HepG2 (cell line): Measurements from ENCODE around the gene RHOT2. TPM values are rescaled to one million over a fixed set of nuclear protein-coding genes. Genes with fewer than 3 reads are reported as not detected.

Source experiments
- ETS1 ChIP-seq: sonication (generic); formaldehyde crosslinking; IDR thresholded peaks from 2 replicates; pipeline ENCODE4 v1.4.0; 2020; ENCODE audit warnings: missing genetic modification reagents
- ETV5 ChIP-seq: IDR thresholded peaks from 2 replicates; pipeline ENCODE4 v1.6.1; 2018; ENCODE audit warnings: missing biosample characterization, missing genetic modification reagents, inconsistent platforms, borderline replicate concordance
- GABPA ChIP-seq, 2 experiments: IDR thresholded peaks; 2 replicates each; pipeline ENCODE4 v1.6.1; 2011 to 2016; ENCODE audit warnings: low read depth in 2 of 2, low read length in 1 of 2, missing biosample characterization in 1 of 2, missing genetic modification characterization in 1 of 2
- IRX3 ChIP-seq: sonication (generic); formaldehyde crosslinking; IDR thresholded peaks from 2 replicates; pipeline ENCODE4 v1.8.1; 2023; ENCODE audit warnings: mild to moderate bottlenecking, low read depth, missing genetic modification reagents, borderline replicate concordance
- MAF1 ChIP-seq: sonication (generic); formaldehyde crosslinking; IDR thresholded peaks from 2 replicates; pipeline ENCODE4 v1.5.0; 2020; ENCODE audit warnings: missing genetic modification reagents, borderline replicate concordance
- MYC ChIP-seq: sonication (generic); formaldehyde crosslinking; IDR thresholded peaks from 2 replicates; pipeline ENCODE4 v1.9.0; 2021; ENCODE audit warnings: missing genetic modification reagents, borderline replicate concordance
- NR0B2 ChIP-seq: sonication (generic); formaldehyde crosslinking; IDR thresholded peaks from 2 replicates; pipeline ENCODE4 v1.4.0; 2020; ENCODE audit warnings: mild to moderate bottlenecking, missing genetic modification reagents
- NR2F2 ChIP-seq: IDR thresholded peaks from 2 replicates; pipeline ENCODE4 v1.6.1; 2012; ENCODE audit warnings: low read depth, inconsistent platforms, borderline replicate concordance
- RFXAP ChIP-seq: sonication (generic); formaldehyde crosslinking; IDR thresholded peaks from 2 replicates; pipeline ENCODE4 v1.4.0; 2020; ENCODE audit warnings: missing genetic modification reagents, borderline replicate concordance
- RNF219 ChIP-seq: sonication (generic); formaldehyde crosslinking; IDR thresholded peaks from 2 replicates; pipeline ENCODE4 v1.5.0; 2020; ENCODE audit warnings: mild to moderate bottlenecking, missing genetic modification reagents
- SNAPC2 ChIP-seq: sonication (generic); formaldehyde crosslinking; IDR thresholded peaks from 2 replicates; pipeline ENCODE4 v1.8.1; 2022; ENCODE audit warnings: mild to moderate bottlenecking, missing genetic modification reagents
- SNRNP70 ChIP-seq: fragments of 200-400 bp; formaldehyde crosslinking; IDR thresholded peaks from 2 replicates; pipeline ENCODE4 v1.6.1; 2017; ENCODE audit warnings: mild to moderate bottlenecking, low read depth, low read length, moderate library complexity
- SP140L ChIP-seq: sonication (generic); formaldehyde crosslinking; IDR thresholded peaks from 2 replicates; pipeline ENCODE4 v1.4.0; 2020; ENCODE audit warnings: missing genetic modification reagents, borderline replicate concordance
- ZBTB7B ChIP-seq: sonication (generic); formaldehyde crosslinking; IDR thresholded peaks from 2 replicates; pipeline ENCODE4 v1.4.0; 2020; ENCODE audit warnings: missing genetic modification reagents
- ZNF552 ChIP-seq: sonication (generic); formaldehyde crosslinking; IDR thresholded peaks from 2 replicates; pipeline ENCODE4 v1.9.0; 2022; ENCODE audit warnings: missing genetic modification reagents, mild to moderate bottlenecking, borderline replicate concordance
- ZNF556 ChIP-seq: sonication (generic); formaldehyde crosslinking; IDR thresholded peaks from 2 replicates; pipeline ENCODE4 v1.4.0; 2020; ENCODE audit warnings: mild to moderate bottlenecking, missing genetic modification reagents, borderline replicate concordance
- ZNF564 ChIP-seq: sonication (generic); formaldehyde crosslinking; IDR thresholded peaks from 2 replicates; pipeline ENCODE4 v1.8.1; 2023; ENCODE audit warnings: mild to moderate bottlenecking, missing genetic modification reagents
- ZNF720 ChIP-seq: sonication (generic); formaldehyde crosslinking; IDR thresholded peaks from 2 replicates; pipeline ENCODE4 v1.4.0; 2020; ENCODE audit warnings: missing genetic modification reagents
- polyA plus RNA-seq, 8 experiments: library from polyadenylated mRNA; depleted of rRNA in 3 of 8; stranded (reverse) in 7 of 8; unstranded in 1 of 8; fragments of >200 nt; fragmentation: Illumina TruSeq in 4 of 8; extraction: Trizol in 4 of 8; gene quantifications; 2 replicates each; pipeline versions ENCODE4 v1.2.1 to v1.2.3, GENCODE V29; 2011 to 2016; ENCODE audit warnings: low read depth in 4 of 8, missing spikeins in 1 of 8, mixed read lengths in 1 of 8; ENCODE audit not compliant: insufficient read depth in 1 of 8
- total RNA-seq, 5 experiments: library from RNA; depleted of rRNA; stranded (reverse); fragments of >200 nt; fragmentation: Illumina TruSeq; extraction: Trizol; gene quantifications; 2 replicates each; pipeline ENCODE4 v1.2.3, GENCODE V29; 2016; ENCODE audit warnings: low read depth in 1 of 5

RHOT2 gene
- total and polyA plus RNA-seq, 2 of the 13 experiments (the other 11 are each of a cell fraction or from before 2014, with no cell fraction given), result 63.6 to 76.9 TPM

GRCh38 chr16:630249-630814 is 37.6 kb upstream of the RHOT2 start (continued):
- no peak for TF ChIP-seq ZNF720 (CRISPR knock-in tag)
- TF ChIP-seq ETS1 (CRISPR knock-in tag), result 0 out of 2 replicates have a peak, but pooled peaks have one; percentile 87
- no peak for TF ChIP-seq ETV5 (CRISPR knock-in tag)
- peak; percentile 49; the same call in 1 of the 2 replicates for TF ChIP-seq RFXAP (CRISPR knock-in tag)
- no peak for TF ChIP-seq SNRNP70
- 0 out of 2 replicates have a peak, but pooled peaks have one; percentile 55 for TF ChIP-seq ZBTB7B (CRISPR knock-in tag)
- 0 out of 2 replicates have a peak, but pooled peaks have one; percentile 20 for TF ChIP-seq NR0B2 (CRISPR knock-in tag)
- TF ChIP-seq IRX3 (CRISPR knock-in tag), result no peak
- no peak; the same call in 1 of the 2 replicates for TF ChIP-seq ZNF556
- 0 out of 2 replicates have a peak, but pooled peaks have one; percentile 42 for TF ChIP-seq RNF219
- TF ChIP-seq NR2F2, result no peak
- peak; percentile 63; the same call in 1 of the 2 replicates for TF ChIP-seq MAF1 (CRISPR knock-in tag)
- TF ChIP-seq GABPA (IDR thresholded peaks at IDR 0.05; ENCODE audit: low read depth, low read length), result no peak
- TF ChIP-seq GABPA (CRISPR knock-in tag; IDR thresholded peaks at IDR 0.05; ENCODE audit: low read depth), result no peak
- peak; percentile 68; the same call in 1 of the 2 replicates for TF ChIP-seq MYC (CRISPR knock-in tag)
- TF ChIP-seq ZNF552 (CRISPR knock-in tag), result no peak; the same call in 1 of the 2 replicates
- 0 out of 2 replicates have a peak, but pooled peaks have one; percentile 3 for TF ChIP-seq ZNF564
- TF ChIP-seq SNAPC2 (CRISPR knock-in tag), result 0 out of 2 replicates have a peak, but pooled peaks have one; percentile 19
- no peak for TF ChIP-seq SP140L (CRISPR knock-in tag)
